ENCODE data around the gene OSER1. TPM values are rescaled to one million over a fixed set of nuclear protein-coding genes. Genes with fewer than 3 reads are reported as not detected.

Gene OSER1
- total and polyA plus RNA-seq, 9 of the 15 experiments (the other 6 are each of a cell fraction or from before 2014, with no cell fraction given) = 15.5 to 57.3 (median 19.9) TPM

DNA sequence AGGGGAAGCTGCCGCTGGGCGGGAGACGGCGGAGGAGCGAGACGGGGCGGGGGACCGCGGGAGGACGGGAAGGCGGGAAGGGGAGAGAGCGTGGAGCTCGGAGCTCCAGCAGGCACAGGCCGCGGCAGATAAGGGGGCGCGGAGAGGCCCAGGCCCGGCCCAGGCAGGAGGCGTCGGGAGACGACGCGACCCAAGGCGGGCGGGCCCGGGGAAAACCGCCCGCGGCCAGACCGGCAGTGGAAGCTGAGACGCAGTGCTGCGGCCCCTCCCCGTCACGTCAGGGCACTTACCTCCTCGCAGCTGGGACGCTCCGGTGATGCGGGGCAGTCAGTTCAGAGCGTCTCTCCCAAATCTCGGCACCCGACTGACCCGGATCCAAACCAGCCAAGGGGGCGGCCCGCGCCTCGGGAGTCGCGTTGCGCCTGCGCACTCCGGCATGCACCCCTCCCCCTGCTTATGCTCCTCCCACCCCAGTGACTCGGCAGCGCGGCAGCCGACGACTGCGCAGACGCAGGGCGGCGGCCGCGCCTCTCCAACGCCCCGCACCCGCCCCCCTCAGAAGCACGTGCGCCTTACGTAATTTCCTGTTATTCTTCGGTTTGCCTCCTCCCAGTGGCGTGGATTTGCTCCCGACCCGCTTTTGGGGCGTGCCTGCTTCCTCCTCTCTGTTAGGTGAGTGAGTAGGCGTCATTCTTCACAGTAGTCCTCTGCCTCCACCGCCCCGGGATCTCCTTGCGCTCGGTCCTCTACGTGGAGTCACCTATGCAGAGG lies at the start of gene OSER1 (continued):
- TF ChIP-seq ID3 (CRISPR knock-in tag; IDR thresholded peaks at IDR 0.05) = no peak
- peak; percentile 71; the same call in 1 of the 2 replicates for TF ChIP-seq ID3 (tag; IDR thresholded peaks at IDR 0.05)
- no peak for TF ChIP-seq ARID2 (IDR thresholded peaks at IDR 0.05)
- TF ChIP-seq SP1 (CRISPR knock-in tag; IDR thresholded peaks at IDR 0.05) = peak; percentile 87
- peak; percentile 45; the same call in 1 of the 2 replicates for TF ChIP-seq MAFK (IDR thresholded peaks at IDR 0.05; ENCODE audit: low read length)
- TF ChIP-seq, protein P1, sequence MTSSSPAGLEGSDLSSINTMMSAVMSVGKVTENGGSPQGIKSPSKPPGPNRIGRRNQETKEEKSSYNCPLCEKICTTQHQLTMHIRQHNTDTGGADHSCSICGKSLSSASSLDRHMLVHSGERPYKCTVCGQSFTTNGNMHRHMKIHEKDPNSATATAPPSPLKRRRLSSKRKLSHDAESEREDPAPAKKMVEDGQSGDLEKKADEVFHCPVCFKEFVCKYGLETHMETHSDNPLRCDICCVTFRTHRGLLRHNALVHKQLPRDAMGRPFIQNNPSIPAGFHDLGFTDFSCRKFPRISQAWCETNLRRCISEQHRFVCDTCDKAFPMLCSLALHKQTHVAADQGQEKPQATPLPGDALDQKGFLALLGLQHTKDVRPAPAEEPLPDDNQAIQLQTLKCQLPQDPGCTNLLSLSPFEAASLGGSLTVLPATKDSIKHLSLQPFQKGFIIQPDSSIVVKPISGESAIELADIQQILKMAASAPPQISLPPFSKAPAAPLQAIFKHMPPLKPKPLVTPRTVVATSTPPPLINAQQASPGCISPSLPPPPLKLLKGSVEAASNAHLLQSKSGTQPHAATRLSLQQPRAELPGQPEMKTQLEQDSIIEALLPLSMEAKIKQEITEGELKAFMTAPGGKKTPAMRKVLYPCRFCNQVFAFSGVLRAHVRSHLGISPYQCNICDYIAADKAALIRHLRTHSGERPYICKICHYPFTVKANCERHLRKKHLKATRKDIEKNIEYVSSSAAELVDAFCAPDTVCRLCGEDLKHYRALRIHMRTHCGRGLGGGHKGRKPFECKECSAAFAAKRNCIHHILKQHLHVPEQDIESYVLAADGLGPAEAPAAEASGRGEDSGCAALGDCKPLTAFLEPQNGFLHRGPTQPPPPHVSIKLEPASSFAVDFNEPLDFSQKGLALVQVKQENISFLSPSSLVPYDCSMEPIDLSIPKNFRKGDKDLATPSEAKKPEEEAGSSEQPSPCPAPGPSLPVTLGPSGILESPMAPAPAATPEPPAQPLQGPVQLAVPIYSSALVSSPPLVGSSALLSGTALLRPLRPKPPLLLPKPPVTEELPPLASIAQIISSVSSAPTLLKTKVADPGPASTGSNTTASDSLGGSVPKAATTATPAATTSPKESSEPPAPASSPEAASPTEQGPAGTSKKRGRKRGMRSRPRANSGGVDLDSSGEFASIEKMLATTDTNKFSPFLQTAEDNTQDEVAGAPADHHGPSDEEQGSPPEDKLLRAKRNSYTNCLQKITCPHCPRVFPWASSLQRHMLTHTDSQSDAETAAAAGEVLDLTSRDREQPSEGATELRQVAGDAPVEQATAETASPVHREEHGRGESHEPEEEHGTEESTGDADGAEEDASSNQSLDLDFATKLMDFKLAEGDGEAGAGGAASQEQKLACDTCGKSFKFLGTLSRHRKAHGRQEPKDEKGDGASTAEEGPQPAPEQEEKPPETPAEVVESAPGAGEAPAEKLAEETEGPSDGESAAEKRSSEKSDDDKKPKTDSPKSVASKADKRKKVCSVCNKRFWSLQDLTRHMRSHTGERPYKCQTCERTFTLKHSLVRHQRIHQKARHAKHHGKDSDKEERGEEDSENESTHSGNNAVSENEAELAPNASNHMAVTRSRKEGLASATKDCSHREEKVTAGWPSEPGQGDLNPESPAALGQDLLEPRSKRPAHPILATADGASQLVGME (CRISPR knock-in tag; IDR thresholded peaks at IDR 0.05) = 0 out of 2 replicates have a peak, but pooled peaks have one; percentile 40
- no peak for TF ChIP-seq CTCFL (IDR thresholded peaks at IDR 0.05; ENCODE audit: borderline replicate concordance, insufficient read depth, low read depth, low read length, poor library complexity, severe bottlenecking)
- no peak for TF ChIP-seq HEY1 (CRISPR knock-in tag; IDR thresholded peaks at IDR 0.05; ENCODE audit: borderline replicate concordance)
- no peak for TF ChIP-seq SRSF3 (IDR thresholded peaks at IDR 0.05; ENCODE audit: insufficient read depth, low read length)
- no peak for TF ChIP-seq PTTG1 (tag; IDR thresholded peaks at IDR 0.05; ENCODE audit: low read depth)
- peak; percentile 95 for TF ChIP-seq CREM (IDR thresholded peaks at IDR 0.05; ENCODE audit: low read depth)
- 0 out of 2 replicates have a peak, but pooled peaks have one; percentile 35 for TF ChIP-seq ZBTB9 (CRISPR knock-in tag; IDR thresholded peaks at IDR 0.05)
- no peak for TF ChIP-seq MTF1 (CRISPR knock-in tag; IDR thresholded peaks at IDR 0.05; ENCODE audit: borderline replicate concordance)
- TF ChIP-seq SRSF9 (IDR thresholded peaks at IDR 0.05; ENCODE audit: borderline replicate concordance, low read depth, low read length) = no peak
- no peak for TF ChIP-seq HNRNPUL1 (IDR thresholded peaks at IDR 0.05; ENCODE audit: low read length)
- TF ChIP-seq ASH1L (IDR thresholded peaks at IDR 0.05; ENCODE audit: borderline replicate concordance, low read depth, partially characterized antibody) = no peak
- TF ChIP-seq HMG20A (CRISPR knock-in tag; conservative IDR thresholded peaks at IDR 0.05) = no peak
- TF ChIP-seq FOS (IDR thresholded peaks at IDR 0.05; ENCODE audit: extremely low read depth, insufficient read length) = no peak
